H1 (cell line): ENCODE data around the gene PLA2G4E. TPM values are rescaled to one million over a fixed set of nuclear protein-coding genes. Genes with fewer than 3 reads are reported as not detected.

ENCODE experiments used
- ASH2L ChIP-seq: fragments of 200-600, 300-600 bp; sonication (generic); IDR thresholded peaks from one replicate; pipeline ENCODE4 v1.7.1; 2017; ENCODE audit warnings: low read length
- ATF2 ChIP-seq: IDR thresholded peaks from 2 replicates; pipeline ENCODE4 v1.6.1; 2012; ENCODE audit warnings: low read length, inconsistent platforms
- BCL11A ChIP-seq, 2 experiments: IDR thresholded peaks; one replicate each; pipeline ENCODE4 v1.6.1; 2011; ENCODE audit warnings: low read depth in 2 of 2, low read length in 2 of 2, mild to moderate bottlenecking in 2 of 2
- CHD2 ChIP-seq: IDR thresholded peaks from 2 replicates; pipeline ENCODE4 v1.6.1; 2012; ENCODE audit warnings: low read length, improper control_type of control experiment
- EGR1 ChIP-seq: IDR thresholded peaks from 2 replicates; pipeline ENCODE4 v1.6.1; 2011; ENCODE audit warnings: low read depth, low read length, borderline replicate concordance
- HDAC6 ChIP-seq: IDR thresholded peaks from one replicate; pipeline ENCODE4 v1.7.1; 2012; ENCODE audit warnings: low read depth, mild to moderate bottlenecking, inconsistent platforms, low read length, moderate library complexity
- RFX5 ChIP-seq: IDR thresholded peaks from 2 replicates; pipeline ENCODE4 v1.6.1; 2011; ENCODE audit warnings: low read depth, low read length, improper control_type of control experiment, borderline replicate concordance
- SRF ChIP-seq: IDR thresholded peaks from 2 replicates; pipeline ENCODE4 v1.6.1; 2011; ENCODE audit warnings: mild to moderate bottlenecking, low read depth, low read length, moderate library complexity
- polyA plus RNA-seq, 7 experiments: library from polyadenylated mRNA; depleted of rRNA in 3 of 7; stranded (reverse) in 5 of 7; unstranded in 2 of 7; fragments of >200 nt in 5 of 7; fragments of 200-250 nt in 2 of 7; gene quantifications; 1 replicate in 5 of 7; 2 replicates in 1 of 7; 4 replicates in 1 of 7; pipeline versions ENCODE4 v1.2.1 to v1.2.3, GENCODE V29; 2011 to 2013; ENCODE audit warnings: missing spikeins in 2 of 7, mixed read lengths in 2 of 7
- total RNA-seq: library from RNA; stranded (reverse); fragmentation: NEBNext Ultra II Directional; extraction: Animal tissue kit (Norgen Biotek cat#: 25700); gene quantifications from 2 replicates; pipeline ENCODE4 v1.2.1, GENCODE V29; 2021

Gene PLA2G4E
- total and polyA plus RNA-seq, 2 of the 8 experiments (the other 6 are each of a cell fraction or from before 2014, with no cell fraction given): 0.03 TPM; not detected in 1

GRCh38 chr15:42050484-42051255, 29.8 kb upstream of the PLA2G4E start (continued):
- TF ChIP-seq RFX5 (no peak), HDAC6 (no peak), CHD2 (no peak), ASH2L (no peak), EGR1 (no peak), BCL11A (IDR thresholded peaks at IDR 0.05; ENCODE audit: low read depth in 2 of 2, low read length in 2 of 2) (no peak), ATF2 (no peak), SRF (no peak)
- TF ChIP-seq, all 59 proteins: peak for 0
